ENCODE results near the gene MYO1H. TPM values are rescaled to one million over a fixed set of nuclear protein-coding genes. Genes with fewer than 3 reads are reported as not detected.

MYO1H gene
- total and polyA plus RNA-seq, 2 experiments from 2014 or later, result not detected

- TF ChIP-seq ZNF462 (CRISPR knock-in tag; IDR thresholded peaks at IDR 0.05), result no peak
- no peak for TF ChIP-seq CREB1 (CRISPR knock-in tag; IDR thresholded peaks at IDR 0.05; ENCODE audit: low read depth)
- no peak for TF ChIP-seq ZNF114 (CRISPR knock-in tag; IDR thresholded peaks at IDR 0.05)
Measured at GRCh38 chr12:109477963-109478315, 130.2 kb downstream of the MYO1H start (continued).

GRCh38 chr12:109479761-109480160, 132.1 kb downstream of the MYO1H start:
- Histone ChIP-seq H3K9me2 (ENCODE audit: insufficient read depth) (no peaks in the 10 kb centered on the region), H3K36me3 (ENCODE audit: insufficient read depth) (peaks cover 6% of the 10 kb centered on the region; the same call in 1 of the 2 replicates), H3K27ac (ENCODE audit: low read depth) (no peak overlapping the region), H3K4me1 (ENCODE audit: insufficient read depth) (peaks cover 20% of the 10 kb centered on the region), H3F3A (replicated peaks; ENCODE audit: low read depth) (no peaks in the 10 kb centered on the region), H3K79me2 (replicated peaks; ENCODE audit: insufficient read depth) (peaks cover 48% of the 10 kb centered on the region), H3K4me3 (no peak overlapping the region), H3K4me2 (no peak overlapping the region), H4K20me1 (replicated peaks; ENCODE audit: insufficient read depth) (peaks cover 14% of the 10 kb centered on the region), H2AFZ (no peak overlapping the region), H3K27me3 (ENCODE audit: insufficient read depth) (no peaks in the 10 kb centered on the region)
- Mint-ChIP-seq H3K4me1 (peaks cover 15% of the 10 kb centered on the region), H3K27ac (no peak overlapping the region), H3K27me3 (ENCODE audit: insufficient read depth, low read depth, poor library complexity) (peaks cover 3% of the 10 kb centered on the region), H3K9me3 (no peaks in the 10 kb centered on the region), H3K4me3 (no peak overlapping the region), H3K36me3 (ENCODE audit: low read depth) (peaks cover 6% of the 10 kb centered on the region)
- DNase-seq (ENCODE audit: low spot score) (no peak), ATAC-seq (no peak)
- TF ChIP-seq ZNF114 (CRISPR knock-in tag; IDR thresholded peaks at IDR 0.05) (no peak), ETS1 (IDR thresholded peaks at IDR 0.05) (no peak), POLR2AphosphoS5 (IDR thresholded peaks at IDR 0.05; ENCODE audit: low read depth) (no peak), JUNB (IDR thresholded peaks at IDR 0.05; ENCODE audit: unreplicated experiment) (no peak), STAT1 (IDR thresholded peaks at IDR 0.05; ENCODE audit: unreplicated experiment) (no peak), EZH2 (IDR thresholded peaks at IDR 0.05; ENCODE audit: low read depth, unreplicated experiment) (no peak), EZH2phosphoT487 (IDR thresholded peaks at IDR 0.05; ENCODE audit: unreplicated experiment) (no peak), NANOG (IDR thresholded peaks at IDR 0.05; ENCODE audit: borderline replicate concordance) (no peak), CTCF (conservative IDR thresholded peaks at IDR 0.05; ENCODE audit: low read depth in 2 of 2) (no peak), ZNF331 (CRISPR knock-in tag; IDR thresholded peaks at IDR 0.05; ENCODE audit: low read depth) (no peak), REST (IDR thresholded peaks at IDR 0.05; ENCODE audit: unreplicated experiment) (no peak), CREB1 (CRISPR knock-in tag; IDR thresholded peaks at IDR 0.05; ENCODE audit: low read depth) (no peak)

All from GM23338 (cell line).